IPS-20b (cell line): Measurements from ENCODE around the gene IZUMO1.

Experiments used
- H3K27ac ChIP-seq: one replicate; pipeline ENCODE4 v1.5.1; 2013; ENCODE audit warnings: low read length
- H3K27me3 ChIP-seq: 2 replicates; pipeline ENCODE4 v1.6.1; 2013; ENCODE audit warnings: mild to moderate bottlenecking, low read length, inconsistent platforms; ENCODE audit not compliant: insufficient read depth
- H3K36me3 ChIP-seq: 2 replicates; pipeline ENCODE4 v1.6.1; 2013; ENCODE audit warnings: low read depth, mild to moderate bottlenecking, inconsistent platforms, low read length, moderate library complexity; ENCODE audit not compliant: insufficient read depth
- H3K4me1 ChIP-seq: 2 replicates; pipeline ENCODE4 v1.6.1; 2013; ENCODE audit warnings: mild to moderate bottlenecking, control low read depth, inconsistent platforms, low read length, moderate library complexity; ENCODE audit not compliant: insufficient read depth
- H3K4me3 ChIP-seq: 2 replicates; pipeline ENCODE4 v1.5.1; 2013; ENCODE audit warnings: mild to moderate bottlenecking, low read length, inconsistent platforms
- H3K9ac ChIP-seq: 2 replicates; pipeline ENCODE4 v1.6.1; 2013; ENCODE audit warnings: low read depth, mild to moderate bottlenecking, inconsistent platforms, low read length, moderate library complexity
- H3K9me3 ChIP-seq: 2 replicates; pipeline ENCODE4 v1.6.1; 2013; ENCODE audit warnings: mild to moderate bottlenecking, low read depth, low read length, inconsistent platforms; ENCODE audit not compliant: insufficient read depth

IZUMO1 gene

GRCh38 chr19:48715681-48716171, 31.0 kb downstream of the IZUMO1 start:
- Histone ChIP-seq H3K4me3 (no peak overlapping the region), H3K9ac (no peak overlapping the region), H3K4me1 (peaks cover 23% of the 10 kb centered on the region; the same call in 1 of the 2 replicates), H3K9me3 (no peaks in the 10 kb centered on the region), H3K27ac (no peak overlapping the region), H3K36me3 (no peaks in the 10 kb centered on the region), H3K27me3 (no peaks in the 10 kb centered on the region)

GRCh38 chr19:48714759-48715675, 31.7 kb downstream of the IZUMO1 start:
- H3K9ac ChIP-seq: peak overlapping the region; percentile 80; the same call in 1 of the 2 replicates
- no peaks in the 10 kb centered on the region for H3K9me3 ChIP-seq
- H3K27ac ChIP-seq: peak overlapping the region; percentile 59
- H3K36me3 ChIP-seq: no peaks in the 10 kb centered on the region
- peak overlapping the region; percentile 81 for H3K4me3 ChIP-seq
- peaks cover 19% of the 10 kb centered on the region; the same call in 1 of the 2 replicates for H3K4me1 ChIP-seq
- no peaks in the 10 kb centered on the region for H3K27me3 ChIP-seq

GRCh38 chr19:48713864-48714755, 32.6 kb downstream of the IZUMO1 start:
- Histone ChIP-seq H3K9me3 (no peaks in the 10 kb centered on the region), H3K27me3 (no peaks in the 10 kb centered on the region), H3K4me3 (peak overlapping the region; percentile 87), H3K4me1 (peaks cover 15% of the 10 kb centered on the region; the same call in 1 of the 2 replicates), H3K9ac (peak overlapping the region; percentile 80; the same call in 1 of the 2 replicates), H3K27ac (peak overlapping the region; percentile 59), H3K36me3 (no peaks in the 10 kb centered on the region)

GRCh38 chr19:48713041-48713863, 33.5 kb downstream of the IZUMO1 start:
- H3K36me3 ChIP-seq: no peaks in the 10 kb centered on the region
- H3K9me3 ChIP-seq: no peaks in the 10 kb centered on the region
- peak overlapping the region; percentile 87 for H3K4me3 ChIP-seq
- no peaks in the 10 kb centered on the region for H3K27me3 ChIP-seq
- peaks cover 13% of the 10 kb centered on the region; the same call in 1 of the 2 replicates for H3K4me1 ChIP-seq
- H3K27ac ChIP-seq: no peak overlapping the region
- H3K9ac ChIP-seq: peak overlapping the region; percentile 63; the same call in 1 of the 2 replicates

GRCh38 chr19:48711106-48711662, 35.5 kb downstream of the IZUMO1 start:
- no peak overlapping the region for H3K9ac ChIP-seq
- no peaks in the 10 kb centered on the region for H3K9me3 ChIP-seq

GRCh38 chr19:48708471-48708870, 38.2 kb downstream of the IZUMO1 start:
- Histone ChIP-seq H3K4me3 (no peak overlapping the region), H3K9me3 (no peaks in the 10 kb centered on the region), H3K27ac (no peak overlapping the region), H3K36me3 (no peaks in the 10 kb centered on the region), H3K27me3 (no peaks in the 10 kb centered on the region), H3K9ac (no peak overlapping the region), H3K4me1 (0 out of 2 replicates have a peak, but pooled peaks cover 3% of the 10 kb centered on the region)

More at GRCh38 chr19:48711106-48711662, 35.5 kb downstream of the IZUMO1 start:
- H3K4me1 ChIP-seq: peaks cover 7% of the 10 kb centered on the region; the same call in 1 of the 2 replicates
- H3K4me3 ChIP-seq: no peak overlapping the region
- no peaks in the 10 kb centered on the region for H3K27me3 ChIP-seq
- no peak overlapping the region for H3K27ac ChIP-seq
- H3K36me3 ChIP-seq: no peaks in the 10 kb centered on the region

GRCh38 chr19:48705431-48705830, 41.3 kb downstream of the IZUMO1 start:
- no peaks in the 10 kb centered on the region for H3K27me3 ChIP-seq
- no peak overlapping the region for H3K9ac ChIP-seq
- no peaks in the 10 kb centered on the region for H3K9me3 ChIP-seq
- H3K4me1 ChIP-seq: no peaks in the 10 kb centered on the region
- no peak overlapping the region for H3K4me3 ChIP-seq
- no peak overlapping the region for H3K27ac ChIP-seq
- no peaks in the 10 kb centered on the region for H3K36me3 ChIP-seq

- no peak overlapping the region for H3K9ac ChIP-seq
- H3K27ac ChIP-seq: no peak overlapping the region
- H3K36me3 ChIP-seq: no peaks in the 10 kb centered on the region
- H3K9me3 ChIP-seq: no peaks in the 10 kb centered on the region
- H3K27me3 ChIP-seq: no peaks in the 10 kb centered on the region
- H3K4me1 ChIP-seq: no peaks in the 10 kb centered on the region
- no peak overlapping the region for H3K4me3 ChIP-seq
Measured at GRCh38 chr19:48703316-48703715, 43.4 kb downstream of the IZUMO1 start.

- H3K27me3 ChIP-seq: peaks cover under 1% of the 10 kb centered on the region; the same call in 1 of the 2 replicates
- H3K9me3 ChIP-seq: no peaks in the 10 kb centered on the region
- H3K4me3 ChIP-seq: no peak overlapping the region
- no peak overlapping the region for H3K27ac ChIP-seq
- H3K36me3 ChIP-seq: no peaks in the 10 kb centered on the region
- no peaks in the 10 kb centered on the region for H3K4me1 ChIP-seq
- no peak overlapping the region for H3K9ac ChIP-seq
Measured at GRCh38 chr19:48702701-48703100, 44.0 kb downstream of the IZUMO1 start.

- Histone ChIP-seq H3K9me3 (no peaks in the 10 kb centered on the region), H3K9ac (no peak overlapping the region), H3K4me3 (no peak overlapping the region), H3K4me1 (no peaks in the 10 kb centered on the region), H3K27ac (no peak overlapping the region), H3K36me3 (no peaks in the 10 kb centered on the region), H3K27me3 (peaks cover 18% of the 10 kb centered on the region)
Measured at GRCh38 chr19:48698046-48698445, 48.7 kb downstream of the IZUMO1 start.
